Stimulated activated CD4-positive, alpha-beta T cell treated with anti-CD3 and anti-CD28 coated beads, Interleukin-2, amount 100 ng/mL, for 48 hours (primary cell): ENCODE measurements around the gene RALB.
"Not testable (repeated sequence)": the region's sequence is repeated elsewhere in the genome, so short reads cannot be mapped to it uniquely, and the experiment has no call there.

Experiments
- DNase-seq, 2 donors: peaks; one replicate each; pipeline ENCODE4 v3.0.0-alpha.2; 2020

Gene RALB

DNA sequence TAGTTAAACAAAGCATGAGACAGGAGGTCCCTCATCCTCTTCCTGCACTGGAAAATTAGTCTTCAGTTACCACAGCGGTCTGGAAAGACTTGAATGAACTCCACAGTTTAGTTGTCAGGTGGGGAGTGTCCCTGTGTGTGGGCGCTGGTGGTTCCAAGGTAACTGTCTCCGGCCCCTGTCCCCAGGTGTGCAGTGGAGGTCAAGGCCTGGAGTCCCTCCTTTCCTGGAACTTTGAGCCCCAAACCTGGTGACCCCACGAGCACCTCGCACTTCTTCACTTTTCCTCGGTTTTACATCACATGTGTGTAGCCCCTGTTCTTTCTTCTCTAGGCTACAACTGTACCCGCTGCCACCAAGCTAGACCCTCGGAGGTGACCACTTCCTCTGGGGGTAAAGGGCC lies 65.3 kb downstream of the RALB start:
- DNase-seq: no peak

DNA sequence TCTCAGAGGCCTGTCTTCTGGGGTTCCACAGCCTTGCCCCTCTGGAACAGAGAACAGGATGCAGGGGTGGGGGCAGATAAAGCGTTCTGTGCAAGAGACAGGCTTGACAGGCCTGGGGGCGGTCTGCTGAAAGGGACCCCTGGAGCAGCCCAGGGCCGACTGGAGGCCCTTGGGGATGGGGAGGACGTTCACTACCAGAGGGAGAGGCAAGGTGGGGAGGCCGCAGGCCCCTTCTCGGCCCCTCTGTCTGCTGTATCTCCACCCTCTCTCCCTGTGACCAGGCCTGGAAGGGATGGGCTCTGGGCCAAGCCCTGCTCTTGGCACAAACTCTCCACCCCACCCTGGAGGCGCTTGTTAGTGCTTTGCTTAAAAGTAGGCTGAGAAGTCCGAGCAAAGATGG lies 66.0 kb downstream of the RALB start:
- no peak for DNase-seq

DNA sequence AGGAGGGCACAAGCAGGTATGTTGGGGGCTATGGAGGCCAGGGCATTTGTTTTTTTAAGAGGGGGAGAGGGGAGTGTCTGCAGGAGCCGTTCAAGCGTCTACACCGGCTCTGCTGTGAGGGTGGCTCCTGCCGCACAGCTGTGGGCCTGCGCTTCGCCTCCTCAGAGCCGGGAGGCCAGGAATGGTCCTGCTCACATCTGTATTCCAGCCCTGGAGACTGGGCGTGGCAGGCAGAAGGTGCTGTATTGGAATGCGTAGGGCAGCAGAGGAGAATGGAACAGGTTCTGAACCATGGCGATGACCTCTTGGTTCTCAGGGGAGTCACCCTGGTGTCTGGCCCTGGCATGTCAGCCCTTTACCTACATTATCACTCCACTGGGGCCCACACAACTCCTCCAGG lies 66.5 kb downstream of the RALB start:
- no peak for DNase-seq

DNA sequence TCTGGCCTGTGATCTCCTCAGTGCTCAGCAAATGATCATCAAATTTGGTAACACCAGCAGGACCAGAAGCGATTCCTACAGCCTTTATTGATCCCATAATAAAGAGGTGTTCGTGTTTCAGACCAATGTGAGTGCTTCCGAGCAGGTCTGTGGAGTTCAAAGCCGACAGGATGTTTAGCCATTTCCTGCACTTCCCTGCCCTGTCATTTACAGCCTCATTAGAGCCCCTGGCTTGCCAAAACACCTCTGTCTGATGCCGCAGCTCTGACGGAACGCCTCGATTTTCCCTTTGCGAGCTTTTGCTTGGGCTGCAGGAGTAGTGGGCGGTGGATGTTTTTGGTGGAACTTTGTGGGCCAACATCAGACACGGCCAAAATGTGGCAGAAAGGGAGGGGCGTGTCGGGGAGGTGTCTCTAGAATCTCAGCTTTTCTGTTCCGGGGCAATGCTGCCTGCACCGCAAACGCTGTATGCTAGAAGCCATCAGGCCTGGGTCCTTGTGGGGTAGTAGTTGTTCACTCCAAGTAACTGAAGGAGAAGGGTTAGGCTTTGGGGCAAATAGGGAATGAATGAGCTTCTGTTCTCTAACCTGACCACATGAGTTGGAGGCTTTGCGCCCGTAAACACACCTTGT lies 67.2 kb downstream of the RALB start:
- no peak for DNase-seq

DNA sequence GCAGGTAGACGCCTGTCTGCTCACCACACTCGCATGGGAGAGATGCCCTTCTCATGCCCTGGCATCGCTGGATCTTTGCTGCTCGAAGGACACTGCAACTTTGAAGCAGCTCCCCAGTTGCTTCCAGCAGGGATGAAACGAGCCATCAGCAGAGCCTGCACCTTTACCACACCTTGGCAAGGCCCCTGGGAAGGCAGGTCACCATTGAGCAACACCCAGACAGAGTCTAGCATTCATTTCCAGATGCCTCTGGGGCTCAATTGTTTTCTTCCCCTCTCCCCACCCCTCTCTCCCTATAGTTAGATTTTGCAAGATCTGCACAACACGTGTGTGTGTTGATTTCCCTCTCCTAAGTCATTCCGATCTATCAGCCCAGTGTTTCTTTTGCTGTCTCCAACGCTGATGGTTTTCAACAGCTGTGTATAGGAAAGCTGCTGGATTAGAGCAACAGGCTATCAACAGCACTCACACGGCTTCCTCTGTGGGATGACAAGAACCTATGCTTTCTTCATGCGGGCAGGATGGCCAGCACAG lies 67.7 kb downstream of the RALB start:
- no peak for DNase-seq

DNA sequence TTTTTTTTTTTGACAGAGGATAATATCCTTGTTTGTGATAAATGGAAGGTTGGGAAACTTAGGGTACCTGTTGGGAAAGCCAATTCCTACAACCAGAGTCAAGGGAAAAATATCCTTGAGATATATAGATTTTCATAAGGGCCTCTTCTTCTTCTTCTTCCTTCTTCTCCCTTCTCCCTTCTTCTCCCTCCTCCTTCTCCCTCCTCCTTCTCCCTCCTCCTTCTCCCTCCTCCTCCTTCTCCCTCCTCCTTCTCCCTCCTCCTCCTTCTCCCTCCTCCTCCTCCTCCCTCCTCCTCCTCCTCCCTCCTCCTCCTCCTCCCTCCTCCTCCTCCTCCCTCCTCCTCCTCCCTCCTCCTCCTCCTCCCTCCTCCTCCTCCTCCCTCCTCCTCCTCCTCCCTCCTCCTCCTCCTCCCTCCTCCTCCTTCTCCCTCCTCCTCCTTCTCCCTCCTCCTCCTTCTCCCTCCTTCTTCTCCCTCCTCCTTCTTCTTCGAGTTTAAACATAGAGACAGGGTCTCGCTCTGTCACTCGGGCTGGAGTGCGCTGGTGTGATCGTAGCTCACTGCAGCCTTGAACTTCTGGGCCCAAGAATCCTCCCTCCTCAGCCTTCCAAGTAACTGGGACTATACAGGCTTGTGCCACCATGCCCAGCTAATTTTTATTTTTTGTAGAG lies 68.4 kb downstream of the RALB start:
- DNase-seq: not testable (repeated sequence)

DNA sequence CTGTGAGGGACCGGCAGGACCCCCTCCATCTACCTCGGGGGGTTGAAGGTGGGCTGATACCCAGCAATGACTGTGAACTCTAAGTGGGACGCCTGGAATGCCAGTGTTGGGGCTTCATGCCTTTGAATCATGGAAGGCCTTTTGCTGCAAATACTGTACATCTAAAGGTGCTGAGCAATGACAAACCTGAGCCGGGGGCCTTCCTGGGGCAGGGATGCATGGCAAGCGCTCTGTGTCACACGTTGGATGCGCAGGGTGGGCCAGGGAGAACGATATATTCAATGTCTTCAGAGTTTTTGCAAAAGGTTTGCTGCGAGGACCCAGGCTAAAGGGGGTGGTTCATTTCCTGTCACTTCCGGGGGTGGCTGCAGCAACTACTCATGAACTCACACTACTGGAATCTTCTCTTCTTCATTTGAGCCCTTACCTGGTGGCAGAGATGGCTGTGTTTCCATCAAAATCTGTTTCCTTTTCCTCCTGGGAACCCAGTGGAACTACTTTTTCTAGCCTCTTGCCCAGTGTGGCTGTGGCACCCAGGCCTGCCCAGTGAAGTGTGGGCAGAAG lies 69.2 kb downstream of the RALB start:
- no peak for DNase-seq

DNA sequence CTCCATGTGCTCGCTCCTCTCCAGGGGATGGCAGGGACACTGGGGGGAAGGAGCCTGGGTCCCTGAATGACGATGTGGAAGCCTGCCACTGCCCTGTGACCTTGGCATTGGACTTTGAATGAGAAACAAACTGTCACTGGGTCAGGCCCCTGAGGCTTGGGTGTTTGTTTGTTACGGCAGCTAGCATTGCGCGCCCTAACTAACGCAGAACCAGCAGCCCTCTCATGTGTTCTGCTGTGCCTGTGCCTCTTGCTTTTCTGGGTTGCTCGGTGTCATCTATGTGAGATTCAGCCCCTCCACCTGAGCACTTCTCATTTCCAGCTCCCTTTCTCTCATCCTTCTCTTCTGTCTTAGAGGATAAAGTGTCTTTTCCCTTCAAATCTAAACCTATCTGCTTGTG lies 69.7 kb downstream of the RALB start:
- DNase-seq: no peak

DNA sequence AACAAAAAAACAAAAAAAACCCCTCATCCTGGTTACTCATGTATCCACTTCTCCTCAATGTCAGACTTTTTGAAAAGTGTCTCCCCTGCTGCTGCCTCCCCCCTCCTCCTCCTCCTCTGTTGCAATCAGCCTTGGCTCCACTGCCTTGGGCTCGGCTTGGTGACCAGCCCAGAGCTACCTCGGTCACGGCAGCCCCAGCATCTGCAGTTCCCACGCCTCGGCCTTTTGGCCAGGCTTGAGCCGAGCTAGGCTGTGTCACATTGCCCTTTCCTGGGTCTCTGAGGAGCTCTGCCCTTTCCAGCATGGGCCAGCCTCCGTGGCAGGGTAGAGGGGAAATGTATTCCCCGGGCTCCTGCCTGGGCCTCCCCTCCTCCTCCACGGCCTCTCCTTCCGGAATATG lies 70.6 kb downstream of the RALB start:
- no peak for DNase-seq

DNA sequence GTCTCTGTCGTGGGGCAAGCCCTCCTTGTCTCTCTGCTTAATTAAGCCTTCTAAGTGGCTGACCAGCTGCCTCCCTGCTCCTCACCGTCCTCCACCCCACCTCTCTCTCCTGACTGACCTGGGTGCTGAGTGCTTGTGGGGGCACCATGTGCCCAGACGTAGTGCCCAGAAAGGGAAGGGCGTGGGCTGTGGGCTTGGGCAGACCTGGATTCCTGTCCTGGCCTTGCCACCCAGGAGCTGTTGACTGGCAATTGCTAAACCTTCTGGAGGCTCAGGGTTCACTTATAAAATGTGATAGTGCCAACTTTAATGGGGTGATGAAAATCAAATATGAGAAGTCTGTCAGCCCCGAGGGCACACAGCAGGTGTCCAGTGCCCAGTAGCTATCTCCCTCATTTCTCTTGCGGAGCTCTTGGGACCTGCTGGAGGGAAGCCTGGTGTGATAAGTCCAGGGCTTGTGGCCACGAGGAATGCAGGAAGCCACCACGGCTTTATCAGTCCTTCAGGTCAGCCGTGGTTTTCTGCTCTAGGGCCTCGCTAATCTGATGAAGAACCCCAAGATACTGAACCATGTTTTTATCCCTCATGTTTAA lies 71.3 kb downstream of the RALB start:
- DNase-seq: no peak

DNA sequence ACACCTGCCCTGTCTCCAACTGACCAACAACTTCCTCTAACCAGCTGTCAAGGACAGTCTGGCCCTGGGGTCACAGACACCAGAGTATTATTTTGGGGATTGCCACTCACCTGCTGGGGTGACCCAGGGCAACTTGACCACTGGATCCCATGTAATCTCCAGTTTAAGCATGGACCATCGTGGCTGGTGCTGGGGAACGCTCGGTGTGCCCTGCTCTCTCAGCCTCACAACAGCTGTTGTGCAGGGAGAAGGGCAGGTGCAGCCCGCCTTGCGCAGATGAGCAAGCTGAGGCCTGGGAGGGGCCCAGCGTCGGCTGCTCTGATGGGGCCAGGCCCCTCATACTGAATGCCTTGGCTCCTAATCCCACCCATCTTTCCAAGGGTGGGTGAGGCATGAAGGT lies 72.3 kb downstream of the RALB start:
- DNase-seq: no peak

DNA sequence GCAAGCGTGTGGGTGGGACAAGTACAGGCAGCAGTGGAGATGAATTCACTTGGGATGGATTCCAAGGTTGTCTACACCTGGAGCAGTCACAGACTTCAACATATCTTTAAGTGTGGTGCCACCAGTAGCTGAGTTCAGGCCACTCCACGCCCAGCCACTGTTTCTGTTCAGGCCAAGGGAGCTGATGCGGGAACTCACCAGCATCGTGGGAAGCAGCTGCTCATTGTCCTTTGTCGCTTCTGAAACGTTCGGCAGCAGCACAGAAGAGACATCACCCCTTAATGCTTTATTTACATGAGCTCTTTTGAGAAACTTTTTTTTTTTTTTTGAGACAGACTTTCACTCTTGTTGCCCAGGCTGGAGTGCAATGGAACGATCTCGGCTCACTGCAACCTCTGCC lies 73.4 kb downstream of the RALB start:
- no peak for DNase-seq

DNA sequence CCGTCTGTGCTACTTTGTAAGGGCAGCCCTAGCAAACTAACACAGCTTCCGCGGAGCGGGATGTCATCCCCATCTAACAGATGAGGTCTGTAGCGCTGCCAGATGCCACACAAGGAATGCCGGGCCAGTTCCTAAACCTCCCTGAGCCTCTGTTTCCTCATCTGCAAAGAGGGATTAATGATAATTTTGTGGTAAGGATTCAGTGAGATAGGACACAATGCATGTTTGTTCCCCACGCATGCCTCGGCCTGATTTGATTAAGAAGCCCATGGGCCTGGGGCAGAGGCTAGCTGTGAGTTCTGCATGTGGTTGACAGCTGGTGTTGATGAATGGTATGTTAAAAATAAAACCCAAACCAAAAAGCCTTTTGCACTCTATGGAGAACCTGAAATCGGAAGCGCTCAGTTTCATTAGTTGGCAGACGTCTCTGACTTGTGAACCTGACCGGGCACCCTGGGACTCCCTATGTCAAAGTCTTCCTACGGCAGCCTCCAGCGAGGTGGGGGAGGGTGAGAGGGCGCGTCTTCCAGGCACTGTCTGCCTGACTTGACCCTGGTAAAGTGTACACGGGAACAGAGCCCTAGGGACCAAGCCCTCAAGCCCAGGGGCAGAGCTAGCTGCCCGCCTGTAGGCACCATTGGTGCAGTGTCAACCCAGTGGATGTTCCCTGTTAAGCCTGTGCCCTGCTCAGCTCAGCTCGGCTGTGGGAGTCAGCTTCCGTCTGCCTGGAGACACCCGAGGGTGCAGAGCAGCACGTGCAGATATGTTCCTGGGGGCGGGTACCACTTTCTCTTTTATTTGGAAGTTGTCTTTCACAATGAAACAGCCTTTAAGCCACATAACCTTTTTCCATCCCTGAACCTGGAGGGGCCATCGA lies 78.5 kb downstream of the RALB start:
- no peak for DNase-seq

DNA sequence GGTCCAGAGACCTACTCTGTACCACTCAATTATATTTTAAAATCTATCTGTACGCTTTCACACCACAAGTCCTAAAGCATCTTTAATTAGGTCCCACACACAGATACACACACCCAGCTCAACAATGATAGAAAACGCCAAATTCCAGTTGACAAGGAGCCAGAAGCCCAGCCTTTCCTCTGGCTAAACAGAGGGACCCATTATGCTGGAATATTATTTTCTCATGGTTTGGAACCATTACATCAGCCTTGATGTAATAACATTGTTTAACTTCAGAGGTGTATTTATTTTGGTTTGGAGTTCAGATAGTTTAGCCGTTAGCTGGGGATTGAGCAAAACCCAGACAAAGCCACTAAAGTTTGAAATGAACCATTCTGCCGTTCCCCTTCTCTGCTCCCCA lies 79.3 kb downstream of the RALB start:
- DNase-seq: no peak

DNA sequence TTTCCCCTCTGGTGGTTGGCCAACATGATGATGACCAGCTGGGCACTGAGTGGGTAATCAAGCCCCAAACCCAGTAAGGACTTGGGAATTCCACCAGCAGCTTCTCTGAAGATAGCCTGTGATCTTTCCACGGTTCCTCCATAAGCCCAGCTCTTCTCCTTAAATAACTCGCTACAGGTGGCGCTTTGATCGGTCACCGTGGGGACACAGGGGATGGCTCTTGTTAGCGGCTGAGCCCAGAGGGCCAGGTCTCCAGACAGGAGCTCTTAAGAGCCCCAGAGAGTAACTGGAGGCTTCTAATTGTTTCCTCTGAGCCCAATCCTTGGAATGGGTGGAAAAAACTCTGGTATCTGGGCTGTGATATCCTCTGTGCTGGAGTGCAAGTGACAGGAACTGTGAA lies 79.7 kb downstream of the RALB start:
- DNase-seq: no peak

DNA sequence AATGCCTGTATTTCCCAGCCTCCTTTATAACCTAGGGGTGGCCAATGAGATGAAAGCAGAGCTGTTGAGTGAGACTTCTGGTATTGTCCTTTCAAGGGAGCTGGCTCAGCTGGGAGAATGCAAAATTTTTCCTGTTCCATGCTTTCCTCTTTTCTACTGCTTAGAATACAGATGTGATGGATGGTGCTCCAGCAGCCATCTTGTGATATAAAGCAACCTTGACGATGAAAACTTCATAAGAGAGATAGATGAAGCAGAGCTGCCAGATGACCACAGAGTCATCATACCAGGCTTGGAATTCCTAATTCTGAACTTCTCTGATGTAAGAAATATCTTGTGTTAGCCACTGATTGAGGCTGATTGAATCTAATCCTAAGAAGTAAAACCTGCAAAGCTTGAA lies 81.4 kb downstream of the RALB start:
- no peak for DNase-seq

DNA sequence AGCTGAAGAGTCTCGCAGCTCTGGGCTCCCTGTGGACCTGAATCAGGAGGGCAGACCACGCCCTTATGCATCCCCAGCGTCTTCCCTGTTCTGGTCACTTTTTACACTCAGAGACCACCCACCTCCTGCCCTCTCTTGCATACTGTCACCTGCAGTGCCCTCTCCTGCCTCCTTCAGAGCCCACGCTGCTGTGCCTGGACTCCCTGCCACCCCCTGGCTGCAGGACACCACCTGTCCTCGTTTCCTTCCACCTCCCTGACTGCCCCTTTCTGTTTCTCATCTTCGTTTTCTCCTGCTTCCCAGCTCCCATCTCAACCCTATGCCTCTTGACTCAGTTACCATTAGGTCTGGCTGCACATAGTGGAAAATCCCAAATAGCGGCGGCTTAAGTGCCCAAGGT lies 84.1 kb downstream of the RALB start:
- DNase-seq: no peak

DNA sequence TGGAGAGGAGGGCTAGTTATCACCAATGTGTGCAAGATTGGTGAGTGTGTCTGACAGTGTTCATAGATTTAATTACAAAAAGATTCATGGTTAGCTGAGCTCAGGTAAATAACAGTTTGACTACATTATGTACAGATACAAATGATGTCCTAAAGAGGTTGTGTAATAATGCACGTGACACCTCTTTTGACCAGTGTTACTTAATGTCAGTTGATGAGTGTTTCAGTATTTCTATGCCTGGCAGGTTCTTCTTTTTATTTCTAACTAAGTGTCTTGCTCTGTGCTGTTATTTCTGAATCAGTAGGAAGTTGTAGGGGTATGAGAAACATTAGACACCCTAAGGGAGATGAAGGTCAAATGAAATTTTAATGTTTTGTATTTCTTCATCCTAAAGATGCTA lies 85.4 kb downstream of the RALB start:
- DNase-seq: no peak

DNA sequence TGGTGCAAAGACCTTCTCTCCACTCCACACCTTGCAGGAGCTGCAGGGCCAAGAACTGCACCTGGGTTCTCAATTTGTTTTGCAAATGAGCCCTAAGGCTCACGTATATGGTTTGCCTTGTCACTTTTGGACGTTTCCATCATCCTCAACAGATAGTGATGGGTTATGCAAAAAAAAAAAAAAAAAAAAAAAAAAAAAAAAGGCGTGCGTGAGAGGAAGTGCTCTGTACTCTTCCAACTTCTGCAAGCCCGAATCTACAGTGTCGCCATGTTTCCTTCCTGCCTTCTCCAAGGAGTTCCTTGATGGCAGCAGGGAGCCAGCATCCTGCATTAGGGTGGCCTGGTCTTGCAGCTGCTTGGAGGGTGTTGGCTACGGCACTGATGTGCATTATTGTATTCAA lies 89.3 kb downstream of the RALB start:
- no peak for DNase-seq

DNA sequence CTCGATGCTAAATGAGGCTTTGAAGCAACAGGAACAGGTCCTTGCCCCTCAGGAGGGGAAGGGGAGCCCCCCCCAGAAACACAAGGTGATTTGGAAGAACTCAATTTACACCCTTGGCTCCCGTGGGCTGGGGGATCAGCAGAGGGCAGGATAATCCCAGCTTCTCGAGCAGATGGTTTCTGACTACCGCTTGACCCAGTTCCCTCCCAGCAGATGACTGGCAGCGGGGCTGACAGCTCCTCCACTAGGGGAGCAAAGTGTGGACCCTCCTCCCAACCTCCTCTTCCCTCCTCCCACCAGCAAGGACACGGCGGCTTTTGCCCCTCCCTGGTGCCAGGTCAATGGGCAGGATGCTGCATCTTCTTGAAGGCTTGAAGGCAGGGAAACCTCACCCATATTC lies 89.8 kb downstream of the RALB start:
- no peak for DNase-seq

DNA sequence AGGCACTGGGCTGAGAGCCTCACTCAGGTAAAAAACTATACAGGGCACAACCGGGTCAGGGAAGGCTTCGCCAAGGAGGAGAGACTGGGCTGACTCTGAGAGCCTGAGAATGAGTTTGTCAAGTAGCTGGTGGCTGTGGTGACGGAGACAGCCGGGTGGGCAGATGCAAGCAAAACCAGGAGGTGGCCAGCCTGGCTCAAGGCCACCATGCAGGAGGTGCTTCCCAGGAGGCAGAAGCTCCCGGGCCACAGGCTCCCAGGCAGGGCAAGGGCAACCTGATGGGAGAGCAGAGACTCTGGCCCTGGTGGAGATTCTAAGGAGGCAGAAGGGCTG lies 90.4 kb downstream of the RALB start:
- no peak for DNase-seq

DNA sequence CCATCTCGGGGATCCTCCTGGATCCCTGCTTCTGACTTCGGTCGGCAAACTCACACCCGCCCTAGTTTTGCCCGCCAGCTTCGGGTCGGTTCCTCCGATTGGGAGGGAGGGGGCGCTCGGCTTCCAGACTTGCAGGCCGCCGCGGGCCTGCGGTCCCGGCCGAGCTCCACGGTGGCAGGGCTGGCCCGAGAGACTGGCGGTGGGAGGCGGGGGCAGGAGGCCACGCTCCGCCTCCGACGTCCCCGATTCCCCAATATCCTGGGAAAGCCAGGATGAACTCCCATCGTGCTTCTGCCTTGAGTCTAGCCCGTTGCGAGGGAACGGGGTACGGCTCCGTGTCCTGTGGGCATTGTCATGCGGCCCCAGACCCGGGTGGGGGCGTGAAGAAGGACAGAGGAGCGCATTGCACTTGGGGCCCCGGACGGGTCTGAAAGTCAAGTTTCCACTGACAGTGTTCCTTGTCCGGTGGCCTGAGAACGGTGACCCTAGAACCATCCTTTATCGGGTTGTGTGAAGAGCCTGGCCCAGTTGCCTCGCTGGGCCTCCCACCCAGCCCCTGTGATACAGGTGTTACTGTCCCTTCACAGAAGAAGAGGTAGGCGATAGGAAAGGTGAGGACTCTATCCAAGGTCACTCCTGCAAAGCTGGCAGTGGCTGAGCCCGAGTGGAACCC lies 90.9 kb downstream of the RALB start:
- peak; percentile 48 to 62 for DNase-seq
